Measurements from ENCODE around the gene GRB7.
"Not testable (repeated sequence)": the region's sequence is repeated elsewhere in the genome, so short reads cannot be mapped to it uniquely, and the experiment has no call there.

Gene GRB7

DNA sequence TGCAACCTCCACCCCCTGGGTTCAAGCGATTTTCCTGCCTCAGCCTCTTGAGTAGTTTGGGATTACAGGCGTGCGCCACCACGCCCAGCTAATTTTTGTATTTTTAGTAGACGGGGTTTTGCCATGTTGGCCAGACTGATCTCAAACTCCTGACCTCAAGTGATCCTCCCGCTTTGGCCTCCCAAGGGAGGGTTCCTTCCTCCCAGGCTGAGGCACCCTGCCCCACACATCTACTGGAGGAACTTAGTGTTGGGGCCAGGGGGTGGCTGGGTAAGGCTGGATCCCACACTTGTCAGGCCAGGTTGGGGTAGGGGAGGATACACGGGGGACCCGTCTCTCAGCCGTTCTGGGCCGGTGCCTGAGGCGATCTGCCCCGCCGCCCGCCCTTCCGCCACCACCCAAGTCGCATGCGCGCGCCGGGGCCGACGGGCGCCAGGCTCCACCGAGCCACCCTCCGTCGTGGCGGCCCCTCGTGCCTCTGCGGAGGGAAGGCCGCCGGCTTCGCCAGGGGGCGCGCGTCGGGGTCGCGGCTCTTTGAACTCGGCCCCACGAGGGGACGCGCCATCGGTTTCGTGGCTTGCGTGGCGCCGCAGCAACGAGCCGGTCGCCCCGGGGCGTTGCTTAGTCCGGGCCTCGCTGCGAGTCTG lies 15.9 kb downstream of the GRB7 start:
- DNase-seq = peak; percentile 80

DNA sequence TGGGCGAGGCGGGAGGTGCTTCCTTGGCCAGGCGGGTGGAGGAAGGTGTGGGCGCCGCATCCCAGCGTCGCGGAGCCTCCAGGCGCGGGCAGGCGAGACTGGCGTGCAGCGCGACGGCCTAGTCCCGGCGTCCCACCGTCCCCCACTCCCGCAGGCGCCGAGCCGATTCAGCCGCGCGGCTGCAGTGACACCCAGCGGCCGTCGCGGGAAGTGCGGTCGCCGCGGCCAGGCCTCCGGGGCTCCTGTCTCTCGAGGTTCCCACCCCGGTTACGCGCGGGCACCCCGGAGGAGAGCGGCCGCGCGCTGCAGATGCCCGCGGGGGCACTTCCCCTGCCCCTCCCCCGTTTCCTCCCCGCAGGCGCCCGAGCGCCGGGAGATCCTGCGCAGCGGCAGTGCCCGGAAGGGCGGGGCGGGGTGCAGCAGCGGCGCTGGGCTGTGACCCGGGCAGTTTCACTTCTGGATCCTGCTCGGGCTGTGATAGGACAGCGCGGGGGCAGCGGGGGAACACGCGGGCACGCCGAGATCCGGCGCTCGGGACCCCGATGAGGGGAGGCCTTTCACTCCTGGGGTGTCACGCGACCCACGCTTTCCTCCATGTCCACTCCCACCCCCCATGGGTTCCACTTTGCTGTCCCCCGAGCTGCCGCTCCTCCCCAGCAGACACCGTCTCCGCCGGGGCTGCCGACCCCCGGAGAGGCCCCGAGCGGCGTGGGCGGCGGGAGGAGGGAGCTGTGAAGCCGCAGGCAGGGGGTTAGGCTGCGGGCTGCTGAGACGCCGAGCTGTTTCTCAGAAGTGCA lies 16.6 kb downstream of the GRB7 start:
- peak; percentile 86 for DNase-seq

DNA sequence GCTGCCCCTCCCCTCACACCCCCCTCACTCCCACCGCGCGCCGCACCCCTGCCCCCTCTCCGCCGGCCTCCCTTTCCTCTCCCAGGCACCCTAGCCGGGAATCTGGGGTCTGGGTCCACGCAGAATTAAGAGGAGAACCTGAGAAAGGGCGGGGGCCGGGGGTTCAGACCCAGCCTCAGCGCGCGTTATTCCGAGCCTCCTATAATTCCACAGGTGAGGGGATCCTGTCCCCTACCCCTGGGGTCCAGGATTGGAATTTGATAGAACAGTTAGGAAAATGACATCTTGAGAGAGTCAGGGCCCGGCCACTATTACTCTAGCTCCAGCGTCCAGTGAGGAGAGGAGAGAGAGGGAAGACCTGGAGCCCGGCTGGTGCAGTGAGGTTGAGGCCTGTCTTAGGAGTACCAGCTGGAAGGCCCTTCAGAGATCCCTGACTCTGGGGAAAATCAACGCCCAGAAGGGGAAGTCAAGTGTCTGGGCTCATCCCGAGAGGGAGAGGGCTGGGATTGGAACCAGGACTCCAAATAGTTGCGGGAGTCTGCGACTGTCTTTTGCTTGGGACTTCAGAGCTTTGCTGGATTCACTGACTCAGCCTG lies 17.3 kb downstream of the GRB7 start:
- DNase-seq = no peak

DNA sequence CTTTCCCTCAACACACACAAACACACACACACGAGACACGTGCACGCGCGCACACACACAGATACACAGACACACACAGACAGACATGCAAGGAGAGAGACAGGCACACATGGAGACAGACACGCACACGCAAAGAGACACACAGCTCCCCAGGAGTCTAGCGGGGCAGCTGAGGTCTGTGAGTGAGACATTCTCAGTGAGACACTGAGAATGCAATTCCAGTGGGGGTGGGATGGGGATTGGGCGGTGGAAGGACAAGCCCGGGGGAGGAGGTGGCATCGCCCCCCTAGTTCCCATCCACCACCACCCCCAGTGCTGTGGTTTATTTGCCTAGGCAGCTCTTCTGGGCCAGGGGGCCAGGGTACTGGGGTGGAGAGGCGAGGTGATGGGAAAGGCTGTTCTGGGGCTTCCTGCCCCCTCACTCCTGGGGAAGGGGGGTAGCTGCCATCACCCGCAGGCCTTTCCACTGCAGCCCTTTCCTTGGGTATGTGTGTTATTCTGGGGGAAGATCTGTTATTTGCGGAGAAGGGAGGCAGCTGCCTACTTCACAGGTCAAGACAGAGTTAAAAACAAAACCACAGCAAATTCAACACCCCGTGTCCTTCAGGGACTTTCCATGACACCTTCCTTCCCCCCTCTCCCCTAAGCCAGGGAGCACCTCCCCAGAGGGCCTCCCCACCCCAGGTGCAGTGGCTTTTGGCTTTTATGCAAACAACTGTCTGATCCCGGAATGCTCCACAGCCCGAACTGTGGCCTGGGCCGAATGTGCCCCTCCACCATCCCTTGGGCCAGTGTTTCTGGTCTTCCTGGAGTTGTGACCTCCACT lies 18.0 kb downstream of the GRB7 start:
- no peak for DNase-seq

DNA sequence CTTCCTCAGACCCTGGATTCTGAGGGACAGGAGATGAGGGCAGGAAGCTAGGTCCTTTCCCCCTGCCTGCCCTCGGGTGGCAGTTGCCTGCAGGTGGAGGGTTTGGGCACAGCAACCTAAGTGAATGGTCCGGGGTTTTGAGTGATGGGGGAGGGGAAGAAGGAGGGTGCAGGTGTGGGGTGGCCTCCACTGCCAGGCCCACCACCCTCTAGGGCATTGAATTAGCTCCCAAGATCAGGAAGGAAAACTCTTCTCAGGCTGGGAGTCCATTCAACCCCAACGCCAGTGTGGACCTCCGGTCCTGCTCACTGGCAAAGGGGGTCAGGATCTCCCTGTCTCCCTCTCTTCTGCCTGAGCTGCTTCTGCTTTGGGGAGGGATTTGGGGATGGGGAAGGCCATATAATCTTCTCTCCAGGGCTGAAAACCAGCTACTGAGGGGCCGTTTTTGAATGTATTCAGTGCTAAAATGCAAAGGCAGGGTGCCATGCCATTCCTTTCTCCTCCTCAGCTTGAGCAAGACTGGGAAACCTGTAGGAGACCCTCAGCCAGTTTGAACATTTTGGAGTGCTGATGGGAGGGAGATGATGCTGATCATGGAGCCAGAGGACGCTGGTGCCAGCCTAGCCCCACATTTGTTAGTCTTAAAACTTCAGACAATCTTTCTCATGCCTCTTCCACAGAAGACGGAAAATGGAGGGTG lies 18.8 kb downstream of the GRB7 start:
- no peak for DNase-seq

DNA sequence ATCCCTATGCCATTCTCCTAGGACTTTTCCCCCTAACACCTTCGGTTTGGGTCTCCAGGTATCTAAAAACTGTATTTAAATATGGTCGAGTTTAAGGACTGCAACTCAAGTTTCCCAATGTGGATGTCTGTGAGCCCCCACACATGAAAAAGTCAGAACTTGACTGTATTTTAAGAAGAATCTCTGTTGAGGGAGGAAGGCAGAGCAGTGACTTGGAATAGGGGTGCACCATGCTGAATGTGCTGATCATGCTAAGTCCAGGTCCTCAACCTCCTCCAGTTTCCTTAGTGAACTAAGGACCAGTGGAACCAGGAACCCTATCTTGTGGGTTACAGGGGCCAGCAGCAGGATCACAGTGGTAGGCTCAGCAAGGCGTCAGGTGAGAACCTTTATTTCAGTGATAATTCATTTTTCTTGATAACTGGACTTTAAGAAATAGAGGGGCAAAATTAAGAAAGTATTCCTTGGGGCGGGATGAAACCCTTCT lies 19.5 kb downstream of the GRB7 start:
- DNase-seq = no peak

DNA sequence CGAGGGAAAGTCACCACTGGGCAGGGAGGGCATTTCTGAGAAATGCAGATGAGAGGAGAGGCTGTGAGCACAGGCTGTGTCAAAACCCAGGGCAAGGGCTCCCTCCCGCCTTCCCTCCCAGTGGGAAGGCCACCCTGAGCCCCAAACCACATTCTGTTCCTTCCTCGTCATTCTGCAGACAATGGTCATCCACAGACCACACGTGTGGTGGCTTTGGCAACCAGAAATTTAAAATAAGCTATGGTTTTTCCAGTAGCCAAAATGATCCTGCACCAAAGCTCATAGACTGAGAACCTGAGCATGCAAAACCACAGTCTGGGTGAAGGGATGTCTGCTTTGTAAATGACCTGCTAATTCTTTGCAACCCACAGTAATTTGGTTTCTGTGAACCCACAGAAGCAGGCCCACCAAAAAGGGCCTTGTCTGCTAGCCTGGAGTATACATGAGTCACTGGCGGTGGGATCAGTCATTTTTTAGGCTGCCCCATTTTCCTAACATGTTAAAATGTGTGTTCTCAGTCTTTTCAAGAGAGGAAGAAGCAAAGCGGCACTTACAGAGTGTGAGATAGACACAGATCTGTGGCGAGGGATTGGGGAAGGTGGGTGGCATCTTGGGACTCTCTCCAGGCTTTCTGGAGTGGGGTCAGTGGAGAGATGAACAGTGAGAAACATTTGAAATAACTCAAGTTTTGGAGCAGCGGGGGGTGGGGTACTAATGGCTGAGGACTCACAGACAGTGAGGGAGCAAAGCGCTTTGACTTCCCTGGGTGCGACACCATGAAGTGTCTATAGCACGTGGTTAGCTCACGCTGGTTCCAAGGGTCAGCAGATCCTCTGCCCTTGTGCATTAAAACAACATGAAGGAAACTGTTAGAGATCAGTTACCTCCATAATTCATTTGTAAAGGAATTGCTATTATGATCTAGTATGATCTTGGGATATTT lies 20.5 kb downstream of the GRB7 start:
- DNase-seq = no peak

DNA sequence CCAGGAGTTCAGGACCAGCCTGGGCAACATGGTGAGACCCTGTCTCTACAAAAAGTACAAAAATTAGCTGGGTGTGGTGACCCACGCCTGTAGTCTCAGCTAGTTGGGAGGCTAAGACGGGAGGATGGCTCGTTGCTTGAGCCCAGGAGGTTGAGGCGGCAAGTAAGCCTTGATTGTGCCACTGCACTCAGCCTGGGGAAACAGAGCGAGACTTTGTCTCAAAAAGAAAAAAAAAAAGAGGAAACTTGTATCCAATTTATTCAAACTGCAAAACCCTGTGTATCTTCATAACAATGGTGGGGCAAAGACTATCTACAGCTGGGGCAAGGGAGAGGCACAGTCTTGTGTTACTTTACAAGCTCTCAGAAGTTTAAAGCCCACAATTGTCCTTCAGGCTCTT lies 21.5 kb downstream of the GRB7 start:
- DNase-seq = no peak

DNA sequence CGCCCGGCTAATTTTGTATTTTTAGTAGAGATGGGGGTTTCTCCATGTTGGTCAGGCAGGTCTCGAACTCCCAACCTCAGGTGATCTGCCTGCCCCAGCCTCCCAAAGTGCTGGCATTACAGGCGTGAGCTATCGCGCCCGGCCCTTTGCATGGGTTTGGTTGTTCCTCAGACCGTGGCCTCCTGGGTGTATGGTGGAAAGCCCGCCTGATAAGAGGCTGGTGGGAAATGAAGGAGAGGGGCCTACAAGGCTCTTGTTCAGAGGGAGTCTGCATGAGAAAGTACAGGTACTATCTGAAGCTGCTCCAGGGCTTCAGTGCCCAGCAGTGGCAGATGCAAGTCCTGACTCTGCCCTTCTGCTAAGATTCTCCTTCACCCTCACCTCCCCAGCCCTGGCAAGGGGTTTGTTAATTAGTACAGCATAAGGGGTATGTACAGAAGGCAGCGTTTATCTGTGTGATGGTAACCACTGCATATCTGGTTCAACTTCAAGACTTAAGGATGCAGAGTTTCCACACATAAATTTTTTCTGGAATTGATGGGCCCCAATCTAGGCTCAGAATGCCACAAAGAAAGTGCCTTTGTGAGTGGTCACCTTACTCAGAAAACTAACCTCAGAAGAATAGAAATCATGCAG lies 24.2 kb downstream of the GRB7 start:
- no peak for DNase-seq

DNA sequence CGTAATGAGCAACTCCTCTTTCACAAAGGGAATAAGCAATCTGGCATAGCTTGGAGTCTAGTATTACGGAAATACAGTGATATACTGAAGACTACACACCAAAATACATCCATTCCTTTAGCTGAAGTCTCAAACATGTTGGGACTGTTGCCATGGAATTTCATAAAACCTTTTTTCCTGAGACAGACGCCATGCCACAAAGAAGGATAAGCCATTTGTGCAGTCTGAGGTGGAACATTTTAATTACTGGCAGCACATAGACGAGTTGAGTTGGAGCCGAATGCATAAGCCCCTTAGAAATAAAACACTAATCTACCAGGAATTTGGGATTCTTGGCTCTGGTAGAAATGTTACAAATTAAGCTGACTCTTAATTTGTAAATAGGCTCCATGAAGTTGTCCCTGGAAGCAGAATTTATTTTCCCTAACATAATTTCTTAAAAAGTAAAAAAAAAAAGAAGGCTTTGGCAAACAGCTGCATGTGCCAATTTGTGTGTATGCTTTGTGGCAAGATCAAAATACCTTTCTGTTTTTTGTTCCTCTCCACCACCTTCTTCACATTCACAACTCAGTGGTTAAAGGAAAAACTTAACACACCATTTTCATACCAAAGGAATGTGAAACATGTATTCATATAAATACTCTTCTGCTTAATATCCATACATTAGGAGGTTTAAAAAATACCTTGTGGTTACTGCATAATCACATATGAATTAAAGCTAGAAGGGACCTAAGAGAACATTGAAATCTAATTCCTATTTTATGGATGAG lies 25.5 kb downstream of the GRB7 start:
- DNase-seq = peak; percentile 19

DNA sequence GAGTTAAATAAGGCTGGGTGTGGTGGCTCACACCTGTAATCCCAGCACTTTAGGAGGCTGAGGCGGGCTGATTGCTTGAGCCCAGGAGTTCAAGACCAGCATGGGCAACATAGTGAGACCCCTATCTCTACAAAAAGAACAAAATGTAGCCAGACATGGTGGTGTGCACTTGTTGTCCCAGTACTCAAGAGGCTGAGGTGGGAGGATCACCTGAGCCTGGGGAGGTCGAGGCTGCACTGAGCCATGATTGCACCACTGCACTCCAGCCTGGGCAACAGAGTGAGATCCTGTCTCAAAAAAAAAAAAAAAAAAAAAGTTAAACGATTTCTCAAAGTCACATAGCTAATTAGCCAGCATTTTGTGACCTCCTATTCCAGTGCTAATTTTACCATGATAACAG lies 26.4 kb downstream of the GRB7 start:
- not testable (repeated sequence) for DNase-seq

DNA sequence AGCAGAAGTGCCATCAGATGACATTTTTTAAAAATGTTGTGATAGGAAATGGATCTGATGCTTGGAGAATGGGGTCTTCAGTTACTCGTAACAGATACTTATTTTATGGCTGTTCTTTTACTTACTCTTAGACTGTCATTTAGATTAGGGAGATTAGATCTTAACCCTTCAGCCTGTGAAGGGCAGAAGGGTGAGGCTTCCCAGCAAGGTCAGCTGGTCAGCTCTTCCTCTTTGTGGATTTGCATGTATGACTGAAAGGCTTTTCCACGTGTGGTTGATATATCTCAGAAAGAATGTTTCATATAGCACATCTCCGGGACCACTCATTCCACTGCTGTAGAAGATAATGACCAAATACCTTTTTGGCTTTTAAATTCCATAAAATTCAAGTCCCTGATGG lies 27.4 kb downstream of the GRB7 start:
- no peak for DNase-seq

DNA sequence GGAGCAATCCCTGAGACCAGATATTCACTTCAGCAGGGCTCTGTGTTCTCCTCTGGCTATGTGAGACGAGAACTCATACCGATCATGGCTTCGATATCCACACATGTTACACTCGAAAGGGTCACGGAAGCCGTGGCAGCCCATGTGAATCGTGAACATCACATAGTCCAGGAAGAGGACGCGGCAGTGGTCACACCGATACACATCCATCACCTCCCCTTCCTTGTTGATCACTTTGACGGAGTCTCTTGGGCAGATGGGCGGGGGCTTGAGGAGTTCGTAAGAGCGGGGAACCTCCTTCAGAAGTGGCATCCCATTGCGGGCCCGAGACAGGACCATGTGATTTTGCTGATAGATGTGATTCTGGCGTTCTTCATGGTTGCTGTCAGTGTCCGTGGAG lies 28.0 kb downstream of the GRB7 start:
- DNase-seq = no peak

DNA sequence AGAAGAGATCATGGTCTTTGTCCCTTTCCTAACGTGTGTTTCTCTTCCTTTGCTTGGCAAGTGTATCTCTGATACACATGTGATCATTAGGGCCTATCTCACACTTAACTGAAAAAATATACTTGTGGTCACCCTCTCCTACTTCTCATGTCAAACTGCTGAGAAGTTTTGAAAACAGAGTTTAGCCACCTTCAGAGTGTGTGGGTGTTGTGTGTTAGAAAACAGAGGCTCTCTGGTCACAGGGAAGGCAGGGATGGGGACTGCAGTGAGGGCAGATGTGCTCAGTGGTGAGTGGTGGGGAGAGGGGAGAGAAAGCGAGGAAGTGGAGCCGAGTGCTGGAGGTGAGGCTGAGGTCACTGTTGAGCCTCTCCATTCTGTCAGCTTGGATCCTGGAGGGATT lies 29.4 kb downstream of the GRB7 start:
- no peak for DNase-seq

DNA sequence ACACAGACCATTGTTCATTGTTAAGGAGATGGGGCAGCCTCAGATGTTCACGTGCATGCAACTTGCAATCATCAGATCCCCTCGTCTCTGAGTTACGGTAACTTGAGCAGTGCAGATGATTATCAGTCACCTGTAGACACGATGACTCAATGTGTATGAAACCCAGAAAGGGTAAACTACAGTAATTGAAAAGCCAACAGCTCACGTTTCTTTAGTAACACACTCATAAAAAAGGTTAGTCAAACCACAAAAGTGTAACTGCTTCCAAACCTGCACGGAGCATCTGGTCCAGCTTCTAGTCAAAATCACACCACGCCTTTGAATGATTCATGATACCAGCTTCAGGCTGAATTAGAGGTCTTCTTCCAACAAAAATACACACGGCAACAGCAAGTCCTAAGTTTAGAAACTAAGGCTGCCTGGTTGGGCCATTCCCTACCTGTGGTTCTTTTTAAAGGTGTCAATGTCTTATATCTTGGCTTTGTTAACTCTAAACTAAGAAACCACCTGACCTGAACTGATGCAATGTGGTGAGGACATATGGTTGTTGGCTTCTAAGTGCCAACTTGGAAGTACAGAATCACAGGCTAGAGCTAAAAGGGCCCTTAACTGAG lies 32.3 kb downstream of the GRB7 start:
- no peak for DNase-seq

DNA sequence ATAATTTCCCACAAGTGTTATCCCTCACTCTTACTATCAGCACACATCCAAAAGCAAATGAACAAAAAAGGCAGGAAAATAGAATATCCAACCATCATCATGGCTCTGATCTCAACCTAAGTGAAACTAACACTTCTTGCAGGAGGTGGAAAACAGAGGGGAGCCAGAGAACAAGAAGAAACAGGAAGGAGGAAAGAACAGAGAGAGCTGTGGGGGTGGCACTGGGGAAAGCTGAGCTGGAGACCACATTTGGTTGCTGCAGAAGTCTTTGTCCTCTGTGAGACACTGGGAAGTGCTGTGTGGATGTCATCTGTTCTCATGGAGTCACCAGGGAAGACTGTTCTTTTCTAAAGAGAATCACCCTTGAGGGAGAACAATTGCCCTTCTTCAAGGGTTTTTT lies 34.7 kb downstream of the GRB7 start:
- no peak for DNase-seq

DNA sequence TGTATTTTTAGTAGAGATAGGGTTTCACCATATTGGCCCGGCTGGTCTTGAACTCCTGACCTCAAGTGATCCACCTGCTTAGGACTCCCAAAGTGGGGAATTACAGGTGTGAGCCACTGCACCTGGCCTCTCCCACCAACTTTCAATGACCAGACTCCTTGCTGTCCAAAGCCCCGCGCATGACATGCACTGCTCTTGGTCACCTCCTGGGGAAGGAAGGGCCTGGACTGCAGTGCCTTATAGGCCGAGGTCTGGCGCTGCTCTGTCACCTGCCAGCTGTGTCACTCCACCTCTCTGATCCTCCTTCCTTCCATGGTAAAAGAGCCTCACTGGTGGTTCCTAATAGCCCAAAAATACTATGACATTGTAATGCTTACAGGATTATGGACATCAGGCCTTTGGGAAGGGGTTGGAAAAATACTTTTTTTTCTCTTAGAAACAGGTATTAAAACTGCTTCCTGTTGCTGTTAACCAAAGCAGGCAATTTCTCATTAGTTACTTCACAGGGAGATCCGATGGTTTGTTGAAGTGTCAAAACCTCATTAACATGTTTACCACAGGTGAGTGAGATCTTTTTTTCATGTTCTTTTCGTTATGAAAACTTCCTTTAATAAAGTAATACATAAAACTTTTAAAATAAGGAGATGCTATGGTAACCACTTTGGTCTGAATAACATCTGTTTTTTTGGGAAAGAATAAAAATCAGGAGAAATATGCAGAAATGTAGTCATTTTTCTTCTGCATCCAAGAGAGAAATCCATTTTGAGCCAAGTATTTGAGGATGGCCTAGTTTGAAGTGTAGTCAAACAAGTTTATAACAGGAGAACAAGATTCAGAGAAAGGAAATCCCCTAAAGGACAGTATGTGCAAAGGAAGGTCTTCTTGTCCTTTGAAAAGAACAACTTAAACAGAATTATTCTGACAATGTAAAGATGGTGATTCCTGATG lies 35.5 kb downstream of the GRB7 start:
- no peak for DNase-seq

DNA sequence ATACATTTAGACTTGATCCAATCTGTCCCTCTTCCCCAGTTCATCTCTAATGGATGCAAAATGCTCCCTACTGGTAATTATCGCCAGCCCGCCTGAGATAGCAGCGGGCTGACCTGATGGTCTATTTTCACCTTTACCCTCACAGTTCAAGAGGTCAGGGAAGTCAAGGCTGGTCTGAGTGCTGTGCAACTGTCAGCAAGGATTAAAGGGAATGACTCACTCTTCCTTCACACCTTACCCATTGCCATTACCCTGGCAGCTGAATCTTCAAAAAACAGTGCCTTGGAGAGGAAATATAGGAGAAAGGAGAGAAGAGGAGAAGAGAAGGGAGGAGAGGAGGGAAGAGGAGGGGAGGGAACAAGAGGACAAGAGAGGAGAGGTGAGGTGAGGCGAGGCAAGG lies 36.3 kb downstream of the GRB7 start:
- DNase-seq = no peak
